OCI-LY7 (cell line): ENCODE results near the gene RSPH6A.

Experiments used
- EZH2phosphoT487 ChIP-seq: fragments of 200-600 bp; sonication (generic); IDR thresholded peaks from 2 replicates; pipeline ENCODE4 v1.6.1; 2018; ENCODE audit warnings: low read depth, borderline replicate concordance, mild to moderate bottlenecking, mixed run types, antibody characterized with exemption, low read length, moderate library complexity, mixed read lengths
- TF ChIP-seq, protein P1 (sequence below): fragments of 200-600 bp; sonication (generic); conservative IDR thresholded peaks from 2 replicates; pipeline ENCODE4 v1.5.1; 2014; ENCODE audit warnings: mild to moderate bottlenecking, antibody characterized with exemption, low read length, moderate library complexity, mixed read lengths

GRCh38 chr19:45854167-45854778 lies 39.2 kb upstream of the RSPH6A start:
- TF ChIP-seq, protein P1, sequence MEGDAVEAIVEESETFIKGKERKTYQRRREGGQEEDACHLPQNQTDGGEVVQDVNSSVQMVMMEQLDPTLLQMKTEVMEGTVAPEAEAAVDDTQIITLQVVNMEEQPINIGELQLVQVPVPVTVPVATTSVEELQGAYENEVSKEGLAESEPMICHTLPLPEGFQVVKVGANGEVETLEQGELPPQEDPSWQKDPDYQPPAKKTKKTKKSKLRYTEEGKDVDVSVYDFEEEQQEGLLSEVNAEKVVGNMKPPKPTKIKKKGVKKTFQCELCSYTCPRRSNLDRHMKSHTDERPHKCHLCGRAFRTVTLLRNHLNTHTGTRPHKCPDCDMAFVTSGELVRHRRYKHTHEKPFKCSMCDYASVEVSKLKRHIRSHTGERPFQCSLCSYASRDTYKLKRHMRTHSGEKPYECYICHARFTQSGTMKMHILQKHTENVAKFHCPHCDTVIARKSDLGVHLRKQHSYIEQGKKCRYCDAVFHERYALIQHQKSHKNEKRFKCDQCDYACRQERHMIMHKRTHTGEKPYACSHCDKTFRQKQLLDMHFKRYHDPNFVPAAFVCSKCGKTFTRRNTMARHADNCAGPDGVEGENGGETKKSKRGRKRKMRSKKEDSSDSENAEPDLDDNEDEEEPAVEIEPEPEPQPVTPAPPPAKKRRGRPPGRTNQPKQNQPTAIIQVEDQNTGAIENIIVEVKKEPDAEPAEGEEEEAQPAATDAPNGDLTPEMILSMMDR: no peak
- TF ChIP-seq EZH2phosphoT487: no peak
